Measurements from ENCODE around the gene PPARD. TPM values are rescaled to one million over a fixed set of nuclear protein-coding genes. Genes with fewer than 3 reads are reported as not detected.
"Not testable (repeated sequence)": the region's sequence is repeated elsewhere in the genome, so short reads cannot be mapped to it uniquely, and the experiment has no call there.

PPARD gene
- total and polyA plus RNA-seq, 5 experiments from 2014 or later, result 1.9 to 50.6 (median 14.3) TPM

- POLR2A ChIA-PET, result interaction anchor here (0.6 kb wide), 1 partner anchor 43 kb away, joined by 3 read pairs; no protein-coding TSS in a partner anchor
- Mint-ChIP-seq H3K4me1 (peaks cover 27 to 66% (median 57%) of the 10 kb centered on the region in 4 donors), H3K36me3 (peaks cover 0 to 12% (median 3%) of the 10 kb centered on the region in 3 donors), H3K9me3 (no peaks in the 10 kb centered on the region), H3K4me3 (no peak overlapping the region), H3K27ac (peak overlapping the region in 7 of 10 donors; percentile 20 to 82 (median 60)), H3K27me3 (no peaks in the 10 kb centered on the region)
- ATAC-seq, result no peak
- no peak for DNase-seq
Measured at GRCh38 chr6:35388772-35389352, 46.5 kb downstream of the PPARD start.

DNA sequence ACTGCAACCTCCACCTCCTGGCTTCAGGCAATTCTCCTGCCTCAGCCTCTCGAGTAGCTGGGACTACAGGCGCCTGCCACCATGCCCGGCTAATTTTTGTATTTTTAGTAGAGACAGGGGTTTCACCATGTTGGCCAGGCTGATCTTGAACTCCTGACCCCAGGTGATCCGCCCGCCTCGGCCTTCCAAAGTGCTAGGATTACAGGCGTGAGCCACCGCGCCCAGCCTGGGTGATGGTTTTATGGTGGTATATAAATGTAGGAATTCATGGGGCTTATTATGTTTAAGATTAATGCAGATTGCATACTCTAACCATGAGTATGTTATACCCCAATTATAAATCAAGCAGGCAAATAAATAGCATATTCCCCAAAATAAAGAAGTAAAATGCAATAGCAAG, 47.0 kb downstream of the PPARD start:
- not testable (repeated sequence) for H3K4me3 Mint-ChIP-seq, H3K9me3 Mint-ChIP-seq, DNase-seq, H3K27me3 Mint-ChIP-seq, ATAC-seq
- Mint-ChIP-seq H3K36me3 (peaks cover 0 to 12% (median 3%) of the 10 kb centered on the region in 3 donors), H3K4me1 (peaks cover 30 to 72% (median 62%) of the 10 kb centered on the region in 4 donors), H3K27ac (peak overlapping the region in 4 of 10 donors; percentile 20 to 73 (median 40))
- POLR2A ChIA-PET, result interaction anchor here (0.6 kb wide), 1 partner anchor 44 kb away, joined by 3 read pairs; no protein-coding TSS in a partner anchor

GRCh38 chr6:35391240-35391968, 49.0 kb downstream of the PPARD start:
- Mint-ChIP-seq H3K9me3 (no peaks in the 10 kb centered on the region), H3K27me3 (no peaks in the 10 kb centered on the region), H3K4me1 (peaks cover 29 to 70% (median 66%) of the 10 kb centered on the region in 4 donors), H3K27ac (peak overlapping the region in 9 of 10 donors; percentile 46 to 83 (median 78)), H3K36me3 (peaks cover 0 to 12% (median 3%) of the 10 kb centered on the region in 3 donors), H3K4me3 (peak overlapping the region in 6 of 10 donors; percentile 3 to 59 (median 16))
- ATAC-seq, result peak; percentile 60 to 83
- POLR2A ChIA-PET, result interaction anchor here (1.2 to 1.6 kb wide), 2 partner anchors 20 to 43 kb away, joined by 3 to 4 read pairs; no protein-coding TSS in a partner anchor
- DNase-seq, result peak in 1 of 10 donors; percentile 28

DNA sequence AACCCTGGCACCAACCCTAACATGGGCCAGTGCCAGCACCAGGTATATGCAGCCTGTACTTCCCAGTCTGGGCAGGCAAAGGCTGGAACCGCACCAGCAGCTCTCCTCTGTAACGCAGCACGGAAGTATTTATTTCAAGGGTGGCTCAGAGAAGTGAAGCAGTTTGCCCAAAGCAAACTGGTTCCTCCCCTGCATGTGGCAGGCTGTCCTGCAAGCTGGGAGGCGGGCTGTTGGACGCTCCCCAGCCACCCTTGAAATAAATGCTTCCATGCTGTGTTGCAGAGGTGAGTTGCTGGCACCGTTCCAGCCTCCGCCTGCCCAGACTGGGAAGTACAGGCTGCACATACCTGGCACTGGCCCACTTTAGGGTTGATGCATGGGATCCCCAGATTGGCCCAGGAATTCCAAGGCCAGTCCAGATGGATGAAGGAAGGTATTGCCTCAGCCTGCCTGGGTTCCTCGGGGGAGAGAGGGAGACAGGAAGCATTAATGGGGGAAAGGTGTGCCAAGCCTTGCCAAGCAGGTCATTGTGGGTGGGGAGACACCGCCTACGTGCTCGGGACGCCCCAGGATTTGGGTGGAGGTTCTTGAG, 49.8 kb downstream of the PPARD start:
- Mint-ChIP-seq H3K36me3 (peaks cover 0 to 11% (median 3%) of the 10 kb centered on the region in 3 donors), H3K9me3 (no peaks in the 10 kb centered on the region), H3K4me3 (no peak overlapping the region), H3K27ac (peak overlapping the region in 9 of 10 donors; percentile 28 to 92 (median 74)), H3K27me3 (no peaks in the 10 kb centered on the region), H3K4me1 (peaks cover 32 to 76% (median 67%) of the 10 kb centered on the region in 4 donors)
- ATAC-seq (no peak), DNase-seq (no peak)
- POLR2A ChIA-PET, result no interaction called here

GRCh38 chr6:35392773-35393672, 50.7 kb downstream of the PPARD start:
- H3K4me1 Mint-ChIP-seq, result peaks cover 38 to 80% (median 69%) of the 10 kb centered on the region in 4 donors
- H3K27ac Mint-ChIP-seq, result peak overlapping the region; percentile 57 to 96 (median 86)
- POLR2A ChIA-PET, result interaction anchor here (0.5 to 1.4 kb wide), 2 partner anchors 36 to 127 kb away, joined by 3 read pairs; no protein-coding TSS in a partner anchor
- H3K36me3 Mint-ChIP-seq, result peaks cover 0 to 16% (median 3%) of the 10 kb centered on the region in 3 donors
- H3K4me3 Mint-ChIP-seq, result peak overlapping the region in 5 of 10 donors; percentile 24 to 60 (median 42)
- ATAC-seq (no peak), DNase-seq (no peak)
- no peaks in the 10 kb centered on the region for H3K27me3 Mint-ChIP-seq
- H3K9me3 Mint-ChIP-seq, result no peaks in the 10 kb centered on the region

DNA sequence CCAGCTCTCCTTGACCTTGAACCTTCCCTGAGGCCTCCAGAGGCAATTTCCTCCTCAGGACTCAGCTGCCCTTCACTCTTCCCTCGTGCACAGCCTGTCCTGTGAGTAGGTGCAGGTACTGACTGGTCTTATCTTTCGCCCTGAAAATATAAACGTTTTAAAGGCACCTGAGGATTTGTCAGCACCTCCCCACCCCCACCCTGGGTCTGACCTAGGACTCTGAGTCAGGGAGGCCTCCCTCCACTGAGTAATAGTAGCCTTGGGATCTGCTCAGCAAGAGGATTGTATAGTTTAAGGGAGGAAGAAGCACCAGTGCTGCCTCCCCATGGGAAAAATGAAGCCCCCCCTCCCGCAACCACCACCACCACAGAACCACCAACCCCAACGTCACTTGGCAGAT, 54.6 kb downstream of the PPARD start:
- POLR2A ChIA-PET, result no interaction called here
- H3K4me1 Mint-ChIP-seq, result peaks cover 38 to 58% (median 54%) of the 10 kb centered on the region in 4 donors
- peak overlapping the region in 4 of 10 donors; percentile 28 to 74 (median 52) for H3K27ac Mint-ChIP-seq
- peaks cover 0 to 19% (median 3%) of the 10 kb centered on the region in 3 donors for H3K36me3 Mint-ChIP-seq
- H3K4me3 Mint-ChIP-seq, result no peak overlapping the region
- H3K27me3 Mint-ChIP-seq, result no peaks in the 10 kb centered on the region
- no peak for DNase-seq
- no peak for ATAC-seq
- no peaks in the 10 kb centered on the region for H3K9me3 Mint-ChIP-seq

- POLR2A ChIA-PET, result interaction anchor here (0.5 kb wide), 1 partner anchor 52 kb away, joined by 8 read pairs; no protein-coding TSS in a partner anchor
- Mint-ChIP-seq H3K4me1 (peaks cover 35 to 52% (median 49%) of the 10 kb centered on the region in 4 donors), H3K27ac (peak overlapping the region in 9 of 10 donors; percentile 9 to 78 (median 67)), H3K27me3 (no peaks in the 10 kb centered on the region), H3K4me3 (no peak overlapping the region), H3K36me3 (peaks cover 0 to 19% (median 3%) of the 10 kb centered on the region in 3 donors), H3K9me3 (no peaks in the 10 kb centered on the region)
- ATAC-seq (no peak), DNase-seq (no peak)
Measured at GRCh38 chr6:35397806-35398418, 55.6 kb downstream of the PPARD start.

GRCh38 chr6:35398526-35398925, 56.2 kb downstream of the PPARD start:
- H3K4me1 Mint-ChIP-seq, result peaks cover 33 to 49% (median 45%) of the 10 kb centered on the region in 4 donors
- no peak for ATAC-seq
- H3K4me3 Mint-ChIP-seq, result no peak overlapping the region
- POLR2A ChIA-PET, result no interaction called here
- H3K27me3 Mint-ChIP-seq, result no peaks in the 10 kb centered on the region
- H3K36me3 Mint-ChIP-seq, result peaks cover 0 to 21% (median 3%) of the 10 kb centered on the region in 3 donors
- no peak for DNase-seq
- no peaks in the 10 kb centered on the region for H3K9me3 Mint-ChIP-seq
- H3K27ac Mint-ChIP-seq, result peak overlapping the region in 4 of 10 donors; percentile 3 to 78 (median 56)

- Mint-ChIP-seq H3K36me3 (peaks cover 0 to 18% (median 3%) of the 10 kb centered on the region in 3 donors), H3K4me1 (peaks cover 27 to 50% (median 39%) of the 10 kb centered on the region in 4 donors), H3K9me3 (no peaks in the 10 kb centered on the region), H3K27ac (peak overlapping the region in 4 of 10 donors; percentile 28 to 63 (median 52)), H3K27me3 (no peaks in the 10 kb centered on the region), H3K4me3 (no peak overlapping the region)
- no peak for ATAC-seq
- no peak for DNase-seq
- POLR2A ChIA-PET, result interaction anchor here (1.4 kb wide), 1 partner anchor 10 kb away, joined by 6 read pairs; no protein-coding TSS in a partner anchor
Measured at GRCh38 chr6:35400111-35400510, 57.8 kb downstream of the PPARD start.

- Mint-ChIP-seq H3K27ac (peak overlapping the region in 6 of 10 donors; percentile 51 to 88 (median 66)), H3K4me3 (no peak overlapping the region), H3K27me3 (no peaks in the 10 kb centered on the region), H3K36me3 (peaks cover 0 to 14% (median 0%) of the 10 kb centered on the region in 3 donors), H3K9me3 (no peaks in the 10 kb centered on the region), H3K4me1 (peaks cover 20 to 45% (median 37%) of the 10 kb centered on the region in 4 donors)
- POLR2A ChIA-PET, result interaction anchor here (1.4 kb wide), 1 partner anchor 9 kb away, joined by 6 read pairs; no protein-coding TSS in a partner anchor
- DNase-seq, result no peak
- no peak for ATAC-seq
Measured at GRCh38 chr6:35400901-35401311, 58.5 kb downstream of the PPARD start.

GRCh38 chr6:35401514-35401913, 59.2 kb downstream of the PPARD start:
- peaks cover 20 to 48% (median 41%) of the 10 kb centered on the region in 4 donors for H3K4me1 Mint-ChIP-seq
- DNase-seq (no peak), ATAC-seq (no peak)
- H3K27me3 Mint-ChIP-seq, result no peaks in the 10 kb centered on the region
- H3K27ac Mint-ChIP-seq, result peak overlapping the region in 8 of 10 donors; percentile 41 to 88 (median 70)
- peaks cover 0 to 14% (median 0%) of the 10 kb centered on the region in 3 donors for H3K36me3 Mint-ChIP-seq
- POLR2A ChIA-PET, result no interaction called here
- no peaks in the 10 kb centered on the region for H3K9me3 Mint-ChIP-seq
- H3K4me3 Mint-ChIP-seq, result no peak overlapping the region

Data from naive thymus-derived CD8-positive, alpha-beta T cell (primary cell).